ENCODE data around the gene RFXANK.

The RFXANK gene

DNA sequence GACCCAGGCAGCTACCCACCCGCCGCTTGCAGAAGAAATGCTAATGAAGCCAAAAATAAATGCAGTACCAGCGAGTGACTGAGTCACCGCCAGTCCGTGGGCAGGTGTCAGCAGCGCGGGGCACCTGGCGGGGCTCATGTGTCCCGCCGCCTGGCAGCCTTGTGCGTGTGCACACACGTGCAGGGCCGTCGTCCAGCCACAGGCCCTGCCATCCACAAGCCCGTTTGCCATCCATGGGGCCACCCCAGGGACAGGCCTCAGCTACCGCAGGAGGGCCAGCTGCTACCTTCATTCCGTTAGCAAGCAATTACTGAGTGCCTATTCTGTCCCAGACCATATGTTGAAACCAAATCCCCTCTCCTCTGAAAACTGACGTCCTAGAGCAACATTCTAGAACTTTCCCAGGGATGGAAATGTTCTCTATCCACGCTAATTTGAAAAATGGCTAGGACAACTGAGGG, 40.2 kb downstream of the RFXANK start:
- no peak for DNase-seq (ENCODE audit: low read depth)

- DNase-seq (ENCODE audit: low read depth) = no peak
Measured at GRCh38 chr19:19234220-19234816, 42.3 kb downstream of the RFXANK start.

DNA sequence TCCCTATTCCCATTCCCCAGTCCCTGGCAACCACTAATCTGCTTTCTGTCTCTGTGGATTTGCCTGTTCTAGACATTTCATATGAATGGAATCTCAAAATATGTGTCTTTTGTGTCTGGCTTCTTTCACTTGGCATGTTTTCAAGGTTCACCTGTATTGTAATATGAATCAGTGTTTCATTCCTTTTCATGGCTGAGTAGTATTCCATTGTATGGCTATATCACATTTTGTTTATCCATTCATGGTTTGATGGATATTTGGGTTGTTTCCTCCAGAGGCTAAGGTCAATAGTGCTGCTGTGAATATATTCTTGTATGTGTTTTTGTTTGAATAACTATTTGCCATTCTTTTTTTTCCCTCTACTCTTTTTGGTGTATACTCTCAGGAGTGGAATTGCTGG, 44.1 kb downstream of the RFXANK start:
- no peak for DNase-seq (ENCODE audit: low read depth)

- no peak for DNase-seq (ENCODE audit: low read depth)
Measured at GRCh38 chr19:19238126-19238894, 46.3 kb downstream of the RFXANK start.

DNA sequence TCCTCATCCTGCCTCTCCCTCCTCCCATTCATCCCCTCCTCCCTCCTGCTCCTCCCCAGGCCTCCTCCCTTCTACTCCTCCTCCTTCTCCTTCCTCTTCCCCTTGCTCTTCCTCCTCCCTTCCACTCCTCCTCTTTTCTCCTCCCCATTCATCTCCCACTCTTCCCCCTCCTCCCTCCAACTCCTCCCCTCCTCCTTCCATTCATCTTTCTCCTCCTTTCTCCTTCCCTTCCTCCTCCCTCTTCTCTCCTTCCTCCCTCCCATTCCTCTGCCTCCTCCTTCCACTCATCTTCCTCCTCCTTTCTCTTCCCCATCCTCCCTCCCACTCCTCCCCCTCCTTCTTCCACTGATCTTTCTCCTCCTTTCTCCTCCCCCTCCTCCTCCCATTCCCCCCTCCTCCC, 47.6 kb downstream of the RFXANK start:
- no peak for DNase-seq (ENCODE audit: low read depth)

DNA sequence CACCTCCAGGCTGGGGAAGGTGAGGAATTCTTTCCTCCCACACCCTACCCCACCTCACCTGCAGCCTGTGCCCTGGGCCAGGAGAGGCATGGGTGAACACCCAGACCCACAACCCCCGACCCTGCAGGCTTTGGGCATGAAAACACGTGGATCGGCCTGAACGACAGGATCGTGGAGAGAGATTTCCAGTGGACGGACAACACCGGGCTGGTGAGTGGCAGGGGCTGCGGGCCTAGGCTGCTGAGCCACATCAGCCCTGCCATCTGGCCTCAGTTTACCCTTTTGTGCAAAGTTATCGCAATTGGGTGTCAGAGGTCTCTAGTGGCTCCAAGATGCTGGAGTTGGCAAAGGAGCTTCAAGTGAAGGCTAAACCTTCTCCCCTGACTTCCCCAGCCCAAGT, 48.4 kb downstream of the RFXANK start:
- no peak for DNase-seq (ENCODE audit: low read depth)

DNA sequence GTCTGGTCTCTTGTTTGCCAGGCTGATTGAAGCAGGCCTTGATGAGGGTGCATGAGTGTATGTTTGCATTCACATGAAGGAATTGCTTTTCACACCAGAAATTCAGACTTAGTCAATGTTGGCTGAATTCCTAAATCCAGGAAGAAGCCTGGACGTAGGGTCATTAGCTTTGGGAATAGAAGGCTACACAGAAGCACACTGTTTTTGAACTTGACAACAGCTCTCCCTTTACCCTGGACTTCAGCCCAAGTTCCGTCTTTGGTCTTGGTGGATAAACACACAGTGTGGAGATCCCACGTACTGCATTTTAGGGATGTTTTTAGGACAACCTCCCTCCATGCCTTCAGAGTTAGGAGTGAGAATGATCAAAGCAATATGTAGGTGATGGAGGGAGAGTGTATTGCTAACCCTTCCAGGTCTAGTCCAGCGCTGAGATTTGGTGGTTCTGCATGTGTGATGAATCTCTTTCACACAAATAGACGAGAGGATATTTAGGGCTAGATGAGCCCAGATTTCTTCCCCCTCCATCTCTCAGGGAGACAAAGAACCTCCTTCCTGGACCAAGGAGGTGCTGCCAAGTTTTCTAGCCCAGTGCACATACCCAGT, 58.2 kb downstream of the RFXANK start:
- DNase-seq (ENCODE audit: low read depth) = no peak
